Measurements from ENCODE around the gene IL4I1.

IL4I1 gene

DNA sequence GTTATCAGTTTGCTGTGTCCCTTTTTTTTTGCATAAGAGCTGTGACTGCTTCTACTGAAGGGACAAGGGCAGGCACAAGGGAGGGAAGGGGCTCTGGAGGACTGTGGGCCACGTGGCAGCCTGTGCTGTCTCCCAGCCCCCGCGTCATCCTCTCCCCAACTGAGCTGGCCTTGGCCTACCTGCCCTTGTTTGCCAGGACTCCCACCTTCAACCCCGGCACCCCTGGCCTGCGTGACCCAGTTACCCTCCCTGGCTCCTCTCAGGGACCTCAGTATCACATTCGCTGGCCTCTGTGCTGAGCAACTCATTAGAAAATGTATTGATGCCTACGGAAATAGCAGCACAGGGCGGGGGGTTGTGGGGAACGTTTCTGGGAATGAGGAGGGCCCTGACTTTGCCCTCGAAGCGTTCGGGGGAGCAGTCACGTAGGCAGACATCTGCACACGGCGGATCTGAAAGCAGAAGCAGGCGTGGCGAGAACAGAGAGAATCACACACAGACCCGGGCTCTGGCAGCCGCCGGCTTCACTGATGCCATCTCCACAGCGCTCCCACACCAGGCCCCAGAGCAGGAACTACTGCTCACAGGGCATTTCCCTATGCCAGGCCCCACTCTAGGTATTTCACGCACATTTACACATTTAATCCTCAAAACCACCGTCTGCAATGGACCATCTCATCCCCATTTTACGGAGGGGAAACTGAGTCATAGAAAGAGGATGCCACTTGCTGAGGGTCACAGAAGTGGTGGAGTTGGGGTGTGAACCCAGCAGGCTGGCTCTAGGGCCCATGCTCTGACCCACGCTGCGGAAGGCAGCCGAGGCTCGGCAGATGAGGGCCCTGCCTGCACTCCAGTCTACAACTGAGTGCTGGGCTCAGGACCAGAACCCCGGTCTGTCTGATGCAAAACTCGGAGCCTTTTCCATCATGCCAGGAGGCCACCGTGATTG is 26.6 kb upstream of the IL4I1 start:
- Histone ChIP-seq H3K9ac (ENCODE audit: low read length) (peak overlapping the region; percentile 32), H3K4me3 (ENCODE audit: low read length) (peak overlapping the region; percentile 36), H3K9me3 (ENCODE audit: control insufficient read depth, low read length) (no peaks in the 10 kb centered on the region), H3K4me1 (ENCODE audit: control insufficient read depth, insufficient read depth, low read length) (peaks cover 36% of the 10 kb centered on the region), H3K36me3 (ENCODE audit: control insufficient read depth, insufficient read depth, low read length, severe bottlenecking) (peaks cover 10% of the 10 kb centered on the region), H3K27me3 (replicated peaks; ENCODE audit: control insufficient read depth, insufficient read depth, low read length) (no peaks in the 10 kb centered on the region)
- no peak for DNase-seq (ENCODE audit: low read depth)

- no peak overlapping the region for H3K4me3 ChIP-seq (ENCODE audit: low read length)
- peaks cover 27% of the 10 kb centered on the region for H3K4me1 ChIP-seq (ENCODE audit: control insufficient read depth, insufficient read depth, low read length)
- H3K36me3 ChIP-seq (ENCODE audit: control insufficient read depth, insufficient read depth, low read length, severe bottlenecking): peaks cover 7% of the 10 kb centered on the region
- peak overlapping the region; percentile 26 for H3K9ac ChIP-seq (ENCODE audit: low read length)
- no peaks in the 10 kb centered on the region for H3K9me3 ChIP-seq (ENCODE audit: control insufficient read depth, low read length)
- H3K27me3 ChIP-seq (replicated peaks; ENCODE audit: control insufficient read depth, insufficient read depth, low read length): no peaks in the 10 kb centered on the region
- peak; percentile 60 for DNase-seq (ENCODE audit: low read depth)
Observed at GRCh38 chr19:49921871-49922795, 25.4 kb upstream of the IL4I1 start.

DNA sequence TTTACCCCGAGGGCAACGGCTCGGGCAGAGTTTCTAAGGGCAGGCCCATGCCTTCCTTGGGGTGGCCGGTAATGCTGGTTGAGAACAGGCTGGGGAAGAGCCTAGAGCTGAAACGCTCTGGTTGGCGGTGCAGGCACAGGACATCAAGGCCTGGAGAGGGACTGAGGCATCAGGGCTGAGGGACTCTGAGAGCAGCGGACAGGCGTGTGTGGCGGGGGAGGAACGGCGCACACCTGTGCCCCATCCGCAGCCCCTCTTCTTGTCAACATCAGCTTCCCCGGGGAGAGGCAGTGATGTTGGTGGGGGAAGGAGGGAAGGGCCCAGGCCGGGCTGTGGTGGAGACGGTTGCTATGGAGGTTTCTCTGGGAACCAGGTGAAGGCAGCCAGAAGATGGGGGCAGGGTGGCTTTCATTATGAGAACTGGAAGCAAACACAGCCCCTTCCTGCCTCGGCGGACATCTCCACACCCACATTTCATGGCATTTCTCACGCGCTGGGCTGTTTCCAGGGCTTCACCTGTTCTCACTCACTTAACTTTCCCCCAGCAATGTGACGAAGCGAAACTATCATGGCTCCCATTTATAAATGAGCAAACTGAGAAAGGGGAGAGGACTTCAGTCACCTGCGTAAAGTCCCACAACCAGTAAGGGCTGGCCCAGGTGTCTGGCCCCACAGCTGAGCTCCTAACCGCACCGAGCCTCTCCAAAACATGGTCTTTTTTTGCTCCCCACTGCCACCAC is 24.1 kb upstream of the IL4I1 start:
- Histone ChIP-seq H3K9me3 (ENCODE audit: control insufficient read depth, low read length) (no peaks in the 10 kb centered on the region), H3K4me3 (ENCODE audit: low read length) (no peak overlapping the region), H3K36me3 (ENCODE audit: control insufficient read depth, insufficient read depth, low read length, severe bottlenecking) (peaks cover 4% of the 10 kb centered on the region), H3K9ac (ENCODE audit: low read length) (no peak overlapping the region), H3K4me1 (ENCODE audit: control insufficient read depth, insufficient read depth, low read length) (peaks cover 27% of the 10 kb centered on the region), H3K27me3 (replicated peaks; ENCODE audit: control insufficient read depth, insufficient read depth, low read length) (no peaks in the 10 kb centered on the region)
- DNase-seq (ENCODE audit: low read depth): no peak

DNA sequence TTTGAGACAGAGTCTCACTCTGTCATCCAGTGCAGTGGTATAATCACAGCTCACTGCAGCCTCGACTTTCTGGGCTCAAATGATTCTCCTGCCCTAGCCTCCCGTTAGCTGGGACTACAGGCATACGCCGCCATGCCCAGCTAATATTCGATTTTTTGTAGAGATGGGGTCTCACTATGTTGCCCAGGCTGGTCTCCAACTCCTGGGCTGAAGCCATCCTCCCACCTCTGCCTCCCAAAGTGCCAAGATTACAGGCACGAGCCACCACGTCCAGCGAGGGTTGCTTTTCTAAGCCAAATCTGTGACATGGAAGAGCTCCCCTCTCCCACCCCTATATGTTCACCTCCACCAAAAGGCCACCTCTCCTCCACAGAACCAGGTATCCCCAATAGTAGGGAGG is 21.4 kb upstream of the IL4I1 start:
- Histone ChIP-seq H3K9me3 (ENCODE audit: control insufficient read depth, low read length) (no peaks in the 10 kb centered on the region), H3K36me3 (ENCODE audit: control insufficient read depth, insufficient read depth, low read length, severe bottlenecking) (peaks cover 9% of the 10 kb centered on the region), H3K4me3 (ENCODE audit: low read length) (no peak overlapping the region), H3K27me3 (replicated peaks; ENCODE audit: control insufficient read depth, insufficient read depth, low read length) (no peaks in the 10 kb centered on the region), H3K9ac (ENCODE audit: low read length) (no peak overlapping the region), H3K4me1 (ENCODE audit: control insufficient read depth, insufficient read depth, low read length) (peaks cover 13% of the 10 kb centered on the region)
- no peak for DNase-seq (ENCODE audit: low read depth)

DNA sequence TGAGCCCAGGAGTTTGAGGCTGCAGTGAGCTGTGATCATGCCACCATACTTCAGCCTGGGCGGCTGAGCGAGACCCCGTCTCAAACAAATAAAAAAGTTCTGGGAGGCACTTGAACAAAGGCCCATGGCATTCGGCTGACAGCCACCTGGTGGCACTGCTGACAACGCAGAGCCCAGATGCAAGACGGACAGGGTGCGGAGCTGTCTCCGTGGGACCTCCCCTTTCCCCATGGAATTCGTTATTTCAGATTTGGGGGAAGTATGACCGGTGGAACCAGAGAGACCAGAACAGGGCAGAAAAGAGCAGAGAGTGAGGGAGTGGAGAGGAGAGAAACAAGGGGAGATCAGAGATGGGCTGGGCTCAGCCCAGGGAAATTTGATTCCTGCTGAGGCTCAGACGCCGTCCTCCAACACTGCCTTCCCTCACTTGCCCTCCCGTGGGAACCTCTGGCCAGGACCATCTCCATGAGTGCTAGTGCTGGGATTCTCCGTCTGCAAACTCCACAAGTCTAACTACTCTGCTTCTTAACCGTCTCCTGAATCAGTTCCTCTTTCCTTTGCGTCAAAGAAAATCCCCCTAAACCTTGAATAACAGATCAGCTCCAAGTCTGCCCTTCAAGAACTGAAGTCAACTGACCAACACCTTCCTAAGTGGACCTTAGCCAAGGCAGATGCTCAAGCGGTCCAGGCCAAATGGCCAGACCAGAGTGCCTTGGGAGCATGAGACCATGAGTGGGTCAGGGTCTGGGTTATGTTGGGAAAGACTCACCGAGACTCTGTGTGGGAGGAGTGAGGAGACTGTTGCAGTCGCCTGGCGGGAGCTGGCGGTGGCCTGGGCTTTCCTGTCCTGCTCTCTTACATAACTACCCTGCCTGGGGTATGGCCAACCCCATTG is 20.4 kb upstream of the IL4I1 start:
- no peak for DNase-seq (ENCODE audit: low read depth)
- H3K4me3 ChIP-seq (ENCODE audit: low read length): no peak overlapping the region
- no peaks in the 10 kb centered on the region for H3K9me3 ChIP-seq (ENCODE audit: control insufficient read depth, low read length)
- H3K27me3 ChIP-seq (replicated peaks; ENCODE audit: control insufficient read depth, insufficient read depth, low read length): no peaks in the 10 kb centered on the region
- H3K9ac ChIP-seq (ENCODE audit: low read length): no peak overlapping the region
- H3K4me1 ChIP-seq (ENCODE audit: control insufficient read depth, insufficient read depth, low read length): peaks cover 6% of the 10 kb centered on the region
- H3K36me3 ChIP-seq (ENCODE audit: control insufficient read depth, insufficient read depth, low read length, severe bottlenecking): peaks cover 9% of the 10 kb centered on the region

DNA sequence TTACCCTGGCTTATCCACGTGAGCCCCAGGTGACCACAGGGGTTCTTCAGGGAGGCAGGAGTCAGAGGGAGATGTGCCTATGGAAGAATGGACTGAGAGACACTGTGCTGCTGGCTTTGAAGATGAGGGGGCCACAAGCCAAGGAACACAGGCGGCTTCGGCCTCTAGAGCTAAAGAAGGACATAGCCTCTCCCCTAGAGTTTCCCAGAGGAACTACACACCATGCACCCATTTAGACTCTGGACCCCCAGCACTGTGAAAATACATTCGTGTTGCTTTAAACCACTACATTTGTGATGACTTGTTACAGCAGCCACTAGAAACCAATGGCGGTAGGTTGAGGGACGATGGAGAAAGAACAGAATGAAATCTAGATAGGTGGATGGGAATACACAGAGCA is 18.6 kb upstream of the IL4I1 start:
- Histone ChIP-seq H3K27me3 (replicated peaks; ENCODE audit: control insufficient read depth, insufficient read depth, low read length) (no peaks in the 10 kb centered on the region), H3K9ac (ENCODE audit: low read length) (no peak overlapping the region), H3K36me3 (ENCODE audit: control insufficient read depth, insufficient read depth, low read length, severe bottlenecking) (peaks cover 5% of the 10 kb centered on the region), H3K4me1 (ENCODE audit: control insufficient read depth, insufficient read depth, low read length) (peaks cover 9% of the 10 kb centered on the region), H3K4me3 (ENCODE audit: low read length) (no peak overlapping the region), H3K9me3 (ENCODE audit: control insufficient read depth, low read length) (no peaks in the 10 kb centered on the region)
- no peak for DNase-seq (ENCODE audit: low read depth)

GRCh38 chr19:49913720-49914119 is 17.0 kb upstream of the IL4I1 start:
- peaks cover 5% of the 10 kb centered on the region for H3K36me3 ChIP-seq (ENCODE audit: control insufficient read depth, insufficient read depth, low read length, severe bottlenecking)
- no peak for DNase-seq (ENCODE audit: low read depth)
- no peaks in the 10 kb centered on the region for H3K9me3 ChIP-seq (ENCODE audit: control insufficient read depth, low read length)
- H3K4me1 ChIP-seq (ENCODE audit: control insufficient read depth, insufficient read depth, low read length): peaks cover 9% of the 10 kb centered on the region
- H3K27me3 ChIP-seq (replicated peaks; ENCODE audit: control insufficient read depth, insufficient read depth, low read length): no peaks in the 10 kb centered on the region
- H3K9ac ChIP-seq (ENCODE audit: low read length): no peak overlapping the region
- H3K4me3 ChIP-seq (ENCODE audit: low read length): no peak overlapping the region

DNA sequence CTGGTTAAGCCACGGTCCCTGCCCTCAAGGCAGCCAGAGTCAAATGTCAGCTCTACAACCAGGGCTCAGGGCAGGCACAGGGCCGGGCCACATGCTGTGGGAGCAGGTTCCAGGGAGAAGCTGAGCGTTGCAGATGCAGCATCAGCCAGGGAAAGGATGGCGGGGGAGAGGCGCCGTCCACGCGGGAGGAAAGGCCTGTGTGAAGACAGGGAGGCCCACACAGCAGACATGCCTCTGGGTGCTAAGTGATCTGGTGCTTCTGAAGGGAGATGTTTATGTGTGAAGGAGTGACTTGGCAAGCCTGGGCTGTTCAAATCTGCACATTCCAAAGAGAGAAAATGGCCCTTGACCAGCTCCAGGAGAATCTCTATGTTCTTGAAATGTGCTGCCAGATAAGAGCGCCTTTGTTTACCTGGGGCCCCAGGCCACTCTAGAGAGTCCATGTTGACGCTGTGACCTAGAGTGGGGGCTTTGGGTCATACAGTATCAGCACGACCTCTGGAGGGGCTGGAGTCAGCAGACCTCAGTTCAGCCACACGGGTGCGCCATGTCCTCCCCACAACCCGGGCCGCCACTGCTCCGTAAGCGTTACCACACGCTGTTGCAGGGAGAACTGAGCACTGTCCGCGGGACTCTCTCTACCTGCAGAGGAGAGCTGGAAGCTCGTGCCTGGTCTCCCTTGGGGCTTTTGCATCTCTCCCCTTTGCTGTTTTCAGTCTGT is 16.4 kb upstream of the IL4I1 start:
- DNase-seq (ENCODE audit: low read depth): no peak
- no peak overlapping the region for H3K9ac ChIP-seq (ENCODE audit: low read length)
- no peak overlapping the region for H3K4me3 ChIP-seq (ENCODE audit: low read length)
- H3K4me1 ChIP-seq (ENCODE audit: control insufficient read depth, insufficient read depth, low read length): peaks cover 9% of the 10 kb centered on the region
- peaks cover 9% of the 10 kb centered on the region for H3K36me3 ChIP-seq (ENCODE audit: control insufficient read depth, insufficient read depth, low read length, severe bottlenecking)
- no peaks in the 10 kb centered on the region for H3K9me3 ChIP-seq (ENCODE audit: control insufficient read depth, low read length)
- no peaks in the 10 kb centered on the region for H3K27me3 ChIP-seq (replicated peaks; ENCODE audit: control insufficient read depth, insufficient read depth, low read length)

- Histone ChIP-seq H3K4me3 (ENCODE audit: low read length) (no peak overlapping the region), H3K27me3 (replicated peaks; ENCODE audit: control insufficient read depth, insufficient read depth, low read length) (no peaks in the 10 kb centered on the region), H3K4me1 (ENCODE audit: control insufficient read depth, insufficient read depth, low read length) (peaks cover 9% of the 10 kb centered on the region), H3K9me3 (ENCODE audit: control insufficient read depth, low read length) (no peaks in the 10 kb centered on the region), H3K9ac (ENCODE audit: low read length) (no peak overlapping the region), H3K36me3 (ENCODE audit: control insufficient read depth, insufficient read depth, low read length, severe bottlenecking) (peaks cover 14% of the 10 kb centered on the region)
- no peak for DNase-seq (ENCODE audit: low read depth)
Observed at GRCh38 chr19:49911381-49912145, 14.9 kb upstream of the IL4I1 start.
